Measurements from ENCODE around the gene RGS7. TPM values are rescaled to one million over a fixed set of nuclear protein-coding genes. Genes with fewer than 3 reads are reported as not detected.

RGS7 gene
- total RNA-seq, 1 donor from 2014 or later, result 0.18 TPM

- Histone ChIP-seq H3K4me2 (ENCODE audit: low read length) (no peak overlapping the region), H2AFZ (ENCODE audit: low read depth, low read length) (no peak overlapping the region), H3K4me1 (ENCODE audit: insufficient read depth, low read length) (no peaks in the 10 kb centered on the region), H3K27ac (ENCODE audit: low read depth, low read length) (no peak overlapping the region), H3K27me3 (ENCODE audit: insufficient read depth, low read length) (no peaks in the 10 kb centered on the region), H3K4me3 (ENCODE audit: insufficient read depth, low read depth, low read length) (no peak overlapping the region), H3K9ac (ENCODE audit: low read length) (no peak overlapping the region), H3K36me3 (ENCODE audit: insufficient read depth, low read length) (no peaks in the 10 kb centered on the region), H3K79me2 (ENCODE audit: insufficient read depth, low read length) (no peaks in the 10 kb centered on the region), H4K20me1 (ENCODE audit: insufficient read depth, low read length) (no peaks in the 10 kb centered on the region), H3K9me3 (ENCODE audit: insufficient read depth, low read depth, low read length) (no peaks in the 10 kb centered on the region)
- TF ChIP-seq EZH2 (IDR thresholded peaks at IDR 0.05; ENCODE audit: insufficient read depth, low read length), result no peak
- TF ChIP-seq, protein P1, sequence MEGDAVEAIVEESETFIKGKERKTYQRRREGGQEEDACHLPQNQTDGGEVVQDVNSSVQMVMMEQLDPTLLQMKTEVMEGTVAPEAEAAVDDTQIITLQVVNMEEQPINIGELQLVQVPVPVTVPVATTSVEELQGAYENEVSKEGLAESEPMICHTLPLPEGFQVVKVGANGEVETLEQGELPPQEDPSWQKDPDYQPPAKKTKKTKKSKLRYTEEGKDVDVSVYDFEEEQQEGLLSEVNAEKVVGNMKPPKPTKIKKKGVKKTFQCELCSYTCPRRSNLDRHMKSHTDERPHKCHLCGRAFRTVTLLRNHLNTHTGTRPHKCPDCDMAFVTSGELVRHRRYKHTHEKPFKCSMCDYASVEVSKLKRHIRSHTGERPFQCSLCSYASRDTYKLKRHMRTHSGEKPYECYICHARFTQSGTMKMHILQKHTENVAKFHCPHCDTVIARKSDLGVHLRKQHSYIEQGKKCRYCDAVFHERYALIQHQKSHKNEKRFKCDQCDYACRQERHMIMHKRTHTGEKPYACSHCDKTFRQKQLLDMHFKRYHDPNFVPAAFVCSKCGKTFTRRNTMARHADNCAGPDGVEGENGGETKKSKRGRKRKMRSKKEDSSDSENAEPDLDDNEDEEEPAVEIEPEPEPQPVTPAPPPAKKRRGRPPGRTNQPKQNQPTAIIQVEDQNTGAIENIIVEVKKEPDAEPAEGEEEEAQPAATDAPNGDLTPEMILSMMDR (IDR thresholded peaks at IDR 0.05; ENCODE audit: insufficient read depth, low read depth, low read length), result no peak
- Mint-ChIP-seq H3K36me3 (ENCODE audit: low read depth, unreplicated experiment) (no peaks in the 10 kb centered on the region), H3K9me3 (ENCODE audit: unreplicated experiment) (peaks cover 4% of the 10 kb centered on the region), H3K27ac (ENCODE audit: unreplicated experiment) (no peak overlapping the region), H3K4me3 (ENCODE audit: unreplicated experiment) (no peak overlapping the region), H3K4me1 (ENCODE audit: low read depth, unreplicated experiment) (no peaks in the 10 kb centered on the region), H3K27me3 (ENCODE audit: low read depth, unreplicated experiment) (peaks cover 9% of the 10 kb centered on the region)
- no peak for FAIRE-seq
- no peak for DNase-seq (ENCODE audit: low read depth)
Measured at GRCh38 chr1:241390526-241390925, 33.5 kb upstream of the RGS7 start.

DNA sequence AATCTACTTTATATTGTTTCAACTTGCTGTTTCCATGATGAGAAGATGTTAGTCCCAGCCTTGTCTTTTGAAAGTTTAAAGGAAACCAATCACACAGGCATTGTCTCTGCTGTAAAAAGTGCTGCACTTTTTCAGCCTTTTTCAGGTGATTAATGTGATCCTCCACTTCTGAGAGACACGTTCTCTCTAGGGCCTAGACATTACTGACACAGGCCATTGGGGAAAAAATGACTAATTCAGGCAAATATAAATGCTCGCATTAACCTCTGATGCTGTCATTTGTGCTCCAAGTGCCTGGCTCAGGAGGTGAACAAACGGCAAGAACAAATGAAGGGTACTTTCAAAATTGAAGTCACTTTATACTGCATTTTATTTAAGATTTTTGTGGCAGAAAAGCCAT lies 32.4 kb upstream of the RGS7 start:
- DNase-seq (ENCODE audit: low read depth) (no peak), FAIRE-seq (no peak)
- Histone ChIP-seq H2AFZ (ENCODE audit: low read depth, low read length) (no peak overlapping the region), H4K20me1 (ENCODE audit: insufficient read depth, low read length) (no peaks in the 10 kb centered on the region), H3K27ac (ENCODE audit: low read depth, low read length) (no peak overlapping the region), H3K9ac (ENCODE audit: low read length) (no peak overlapping the region), H3K4me1 (ENCODE audit: insufficient read depth, low read length) (no peaks in the 10 kb centered on the region), H3K4me2 (ENCODE audit: low read length) (no peak overlapping the region), H3K79me2 (ENCODE audit: insufficient read depth, low read length) (no peaks in the 10 kb centered on the region), H3K9me3 (ENCODE audit: insufficient read depth, low read depth, low read length) (no peaks in the 10 kb centered on the region), H3K27me3 (ENCODE audit: insufficient read depth, low read length) (no peaks in the 10 kb centered on the region), H3K36me3 (ENCODE audit: insufficient read depth, low read length) (no peaks in the 10 kb centered on the region), H3K4me3 (ENCODE audit: insufficient read depth, low read depth, low read length) (no peak overlapping the region)
- no peak overlapping the region for H3K27ac Mint-ChIP-seq (ENCODE audit: unreplicated experiment)
- peaks cover 4% of the 10 kb centered on the region for H3K9me3 Mint-ChIP-seq (ENCODE audit: unreplicated experiment)
- H3K4me1 Mint-ChIP-seq (ENCODE audit: low read depth, unreplicated experiment), result no peaks in the 10 kb centered on the region
- TF ChIP-seq, protein P1 (IDR thresholded peaks at IDR 0.05; ENCODE audit: insufficient read depth, low read depth, low read length), result no peak
- TF ChIP-seq EZH2 (IDR thresholded peaks at IDR 0.05; ENCODE audit: insufficient read depth, low read length), result no peak
- no peaks in the 10 kb centered on the region for H3K36me3 Mint-ChIP-seq (ENCODE audit: low read depth, unreplicated experiment)
- no peak overlapping the region for H3K4me3 Mint-ChIP-seq (ENCODE audit: unreplicated experiment)
- H3K27me3 Mint-ChIP-seq (ENCODE audit: low read depth, unreplicated experiment), result peaks cover 9% of the 10 kb centered on the region

- no peak overlapping the region for H2AFZ ChIP-seq (ENCODE audit: low read depth, low read length)
- FAIRE-seq (no peak), DNase-seq (ENCODE audit: low read depth) (no peak)
- Mint-ChIP-seq H3K27ac (ENCODE audit: unreplicated experiment) (no peak overlapping the region), H3K4me3 (ENCODE audit: unreplicated experiment) (no peak overlapping the region), H3K27me3 (ENCODE audit: low read depth, unreplicated experiment) (peaks cover 9% of the 10 kb centered on the region), H3K4me1 (ENCODE audit: low read depth, unreplicated experiment) (no peaks in the 10 kb centered on the region), H3K9me3 (ENCODE audit: unreplicated experiment) (peaks cover 4% of the 10 kb centered on the region), H3K36me3 (ENCODE audit: low read depth, unreplicated experiment) (no peaks in the 10 kb centered on the region)
- H3K27me3 ChIP-seq (ENCODE audit: insufficient read depth, low read length), result no peaks in the 10 kb centered on the region
- no peak overlapping the region for H3K4me3 ChIP-seq (ENCODE audit: insufficient read depth, low read depth, low read length)
- no peaks in the 10 kb centered on the region for H3K4me1 ChIP-seq (ENCODE audit: insufficient read depth, low read length)
- H3K9ac ChIP-seq (ENCODE audit: low read length), result no peak overlapping the region
- no peak for TF ChIP-seq EZH2 (IDR thresholded peaks at IDR 0.05; ENCODE audit: insufficient read depth, low read length)
- TF ChIP-seq, protein P1 (IDR thresholded peaks at IDR 0.05; ENCODE audit: insufficient read depth, low read depth, low read length), result no peak
- H3K9me3 ChIP-seq (ENCODE audit: insufficient read depth, low read depth, low read length), result no peaks in the 10 kb centered on the region
- no peak overlapping the region for H3K4me2 ChIP-seq (ENCODE audit: low read length)
- H3K27ac ChIP-seq (ENCODE audit: low read depth, low read length), result no peak overlapping the region
- H3K36me3 ChIP-seq (ENCODE audit: insufficient read depth, low read length), result no peaks in the 10 kb centered on the region
- no peaks in the 10 kb centered on the region for H3K79me2 ChIP-seq (ENCODE audit: insufficient read depth, low read length)
- H4K20me1 ChIP-seq (ENCODE audit: insufficient read depth, low read length), result no peaks in the 10 kb centered on the region
Measured at GRCh38 chr1:241387216-241387615, 30.2 kb upstream of the RGS7 start.

Measured in astrocyte (in vitro differentiated cells and primary cell).